ENCODE data around the gene PELO.

Gene PELO

DNA sequence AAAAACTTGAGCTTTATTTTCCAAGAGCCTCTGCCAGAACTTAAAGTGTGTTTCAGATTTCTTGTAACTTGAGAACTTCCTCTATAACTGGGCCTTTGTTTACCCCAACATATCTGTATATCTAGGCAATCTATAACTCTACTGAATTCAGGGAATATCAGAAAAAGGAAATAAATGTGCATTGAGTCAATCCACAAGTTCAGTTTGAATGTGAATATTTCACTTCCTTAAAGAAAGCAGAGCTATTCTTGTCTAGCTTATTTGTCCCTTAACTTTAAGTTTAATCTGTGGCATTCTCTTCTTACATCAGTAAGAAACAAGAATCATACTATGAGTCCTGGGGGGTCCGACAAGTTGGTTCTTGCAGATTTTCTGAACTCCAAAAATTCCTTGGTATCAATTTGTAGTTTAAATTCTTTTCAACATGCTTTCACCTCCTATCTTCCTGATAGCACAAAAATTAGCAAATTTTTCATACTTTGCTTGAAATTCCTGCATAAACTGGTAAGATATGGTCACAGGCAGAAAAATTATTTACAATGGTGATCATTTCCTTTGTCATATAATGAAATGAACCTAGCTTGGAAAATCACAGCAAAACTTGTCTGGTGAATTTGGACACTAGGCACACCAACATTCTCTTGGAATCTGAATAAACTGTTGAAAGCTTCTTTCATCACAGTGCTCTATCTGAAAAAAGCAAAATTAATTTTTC lies 19.8 kb upstream of the PELO start:
- H3K27ac ChIP-seq: no peak overlapping the region
- H3K27me3 ChIP-seq (ENCODE audit: insufficient read depth, low read depth): no peaks in the 10 kb centered on the region
- no peaks in the 10 kb centered on the region for H3K36me3 ChIP-seq (ENCODE audit: insufficient read depth)
- no peaks in the 10 kb centered on the region for H4K20me1 ChIP-seq (ENCODE audit: insufficient read depth)
- no peak overlapping the region for H2AFZ ChIP-seq (ENCODE audit: low read depth)
- H3K79me2 ChIP-seq (ENCODE audit: insufficient read depth, low read depth): no peaks in the 10 kb centered on the region
- H3K4me3 ChIP-seq (IDR thresholded peaks at IDR 0.05; ENCODE audit: insufficient read depth, low read depth, low read length): no peak overlapping the region
- H3K4me1 ChIP-seq (ENCODE audit: low read depth, poor library complexity, severe bottlenecking): peaks cover 18% of the 10 kb centered on the region
- TF ChIP-seq, protein P1, sequence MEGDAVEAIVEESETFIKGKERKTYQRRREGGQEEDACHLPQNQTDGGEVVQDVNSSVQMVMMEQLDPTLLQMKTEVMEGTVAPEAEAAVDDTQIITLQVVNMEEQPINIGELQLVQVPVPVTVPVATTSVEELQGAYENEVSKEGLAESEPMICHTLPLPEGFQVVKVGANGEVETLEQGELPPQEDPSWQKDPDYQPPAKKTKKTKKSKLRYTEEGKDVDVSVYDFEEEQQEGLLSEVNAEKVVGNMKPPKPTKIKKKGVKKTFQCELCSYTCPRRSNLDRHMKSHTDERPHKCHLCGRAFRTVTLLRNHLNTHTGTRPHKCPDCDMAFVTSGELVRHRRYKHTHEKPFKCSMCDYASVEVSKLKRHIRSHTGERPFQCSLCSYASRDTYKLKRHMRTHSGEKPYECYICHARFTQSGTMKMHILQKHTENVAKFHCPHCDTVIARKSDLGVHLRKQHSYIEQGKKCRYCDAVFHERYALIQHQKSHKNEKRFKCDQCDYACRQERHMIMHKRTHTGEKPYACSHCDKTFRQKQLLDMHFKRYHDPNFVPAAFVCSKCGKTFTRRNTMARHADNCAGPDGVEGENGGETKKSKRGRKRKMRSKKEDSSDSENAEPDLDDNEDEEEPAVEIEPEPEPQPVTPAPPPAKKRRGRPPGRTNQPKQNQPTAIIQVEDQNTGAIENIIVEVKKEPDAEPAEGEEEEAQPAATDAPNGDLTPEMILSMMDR (conservative IDR thresholded peaks at IDR 0.05; ENCODE audit: low read depth, low read length): no peak
- H3K9ac ChIP-seq: no peak overlapping the region
- H3K4me2 ChIP-seq: no peak overlapping the region

DNA sequence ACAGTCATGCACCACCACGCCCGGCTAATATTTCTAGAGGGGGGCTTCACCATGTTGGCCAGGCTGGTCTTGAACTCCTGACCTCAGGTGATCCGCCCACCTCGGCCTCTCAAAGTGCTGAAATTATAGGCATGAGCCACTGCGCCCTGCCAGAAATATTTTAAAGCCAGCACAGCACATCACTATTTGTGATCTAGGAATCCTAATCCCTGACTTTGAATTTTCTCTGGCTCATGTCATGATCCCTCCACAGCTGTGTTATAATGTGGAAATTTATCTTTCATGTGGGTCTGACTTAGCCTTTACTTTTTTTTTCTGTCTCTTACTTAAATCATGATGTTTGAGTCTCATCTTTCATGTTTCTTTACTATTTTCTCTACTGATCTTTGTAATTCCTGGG lies 18.7 kb upstream of the PELO start:
- TF ChIP-seq, protein P1 (conservative IDR thresholded peaks at IDR 0.05; ENCODE audit: low read depth, low read length): no peak
- H2AFZ ChIP-seq (ENCODE audit: low read depth): no peak overlapping the region

DNA sequence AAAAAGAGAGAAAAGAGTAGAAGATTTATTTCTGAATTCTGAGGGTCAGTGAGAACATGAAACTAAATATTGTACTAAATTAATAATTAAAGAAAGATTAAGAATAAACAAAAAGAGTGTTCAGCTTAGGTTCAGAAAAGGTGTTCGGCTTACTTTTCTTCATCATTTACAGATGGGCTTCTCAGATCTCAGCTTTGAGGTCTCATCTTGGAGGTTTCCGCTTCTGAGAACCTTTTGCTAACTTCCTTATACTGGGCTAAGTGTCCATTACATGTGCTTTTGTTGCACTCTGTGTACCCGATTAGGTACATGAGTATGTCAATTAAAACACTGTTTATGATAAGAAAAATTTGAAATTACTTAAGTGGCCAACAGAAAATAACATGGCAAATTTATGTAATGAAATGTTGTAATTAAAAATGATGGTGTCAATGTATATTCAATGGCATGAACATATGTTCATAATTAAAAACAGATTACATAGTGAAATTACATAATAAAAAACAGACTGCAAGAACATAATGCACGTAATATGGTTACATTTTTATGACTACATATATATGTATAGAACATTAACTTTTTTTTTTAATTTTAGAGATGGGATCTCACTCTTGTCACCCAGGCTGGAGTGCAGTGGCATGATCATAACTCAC lies 17.3 kb upstream of the PELO start:
- H3K4me2 ChIP-seq: no peak overlapping the region
- H2AFZ ChIP-seq (ENCODE audit: low read depth): no peak overlapping the region

More for the DNA sequence above, 18.7 kb upstream of the PELO start:
- H3K27me3 ChIP-seq (ENCODE audit: insufficient read depth, low read depth): no peaks in the 10 kb centered on the region
- no peak overlapping the region for H3K9ac ChIP-seq
- H3K36me3 ChIP-seq (ENCODE audit: insufficient read depth): no peaks in the 10 kb centered on the region
- no peak overlapping the region for H3K4me3 ChIP-seq (IDR thresholded peaks at IDR 0.05; ENCODE audit: insufficient read depth, low read depth, low read length)
- H3K4me1 ChIP-seq (ENCODE audit: low read depth, poor library complexity, severe bottlenecking): peaks cover 18% of the 10 kb centered on the region
- no peaks in the 10 kb centered on the region for H4K20me1 ChIP-seq (ENCODE audit: insufficient read depth)
- no peak overlapping the region for H3K4me2 ChIP-seq
- H3K79me2 ChIP-seq (ENCODE audit: insufficient read depth, low read depth): no peaks in the 10 kb centered on the region
- H3K27ac ChIP-seq: no peak overlapping the region

DNA sequence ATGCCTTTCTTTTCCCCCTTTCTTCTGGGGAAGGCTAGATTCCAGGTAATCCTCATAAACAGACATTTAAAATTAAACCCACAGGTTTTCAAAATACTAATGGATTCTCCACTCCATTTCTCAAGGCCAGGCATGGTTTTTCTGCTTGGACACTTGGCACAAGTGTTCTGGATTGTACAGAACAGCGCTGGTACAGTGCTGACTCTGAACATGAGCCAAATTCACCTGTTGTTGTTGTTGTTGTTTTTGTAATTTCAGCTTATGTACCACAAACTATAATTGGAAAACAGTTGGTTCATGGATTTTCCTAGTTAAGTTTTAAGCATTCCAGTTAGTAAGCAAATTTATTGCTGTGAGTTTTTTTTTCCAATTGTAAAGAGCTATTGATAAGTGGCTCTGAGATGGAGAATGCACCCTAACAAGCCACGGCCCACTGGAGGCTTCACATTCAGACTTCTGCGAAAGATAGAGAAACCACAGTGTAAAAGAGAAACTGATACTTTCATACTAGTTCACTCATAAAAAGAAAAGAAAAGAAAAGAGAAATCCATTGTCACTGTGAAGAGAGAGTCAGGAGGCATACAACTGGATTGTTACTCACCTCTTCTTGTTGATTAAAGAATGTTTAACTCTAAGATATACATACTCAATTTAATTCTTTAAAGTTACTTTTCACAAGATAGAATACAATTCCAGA lies 16.2 kb upstream of the PELO start:
- H3K4me2 ChIP-seq: peak overlapping the region; percentile 44; the same call in 1 of the 2 replicates

More for the DNA sequence above, 17.3 kb upstream of the PELO start:
- Histone ChIP-seq H4K20me1 (ENCODE audit: insufficient read depth) (no peaks in the 10 kb centered on the region), H3K36me3 (ENCODE audit: insufficient read depth) (no peaks in the 10 kb centered on the region), H3K4me1 (ENCODE audit: low read depth, poor library complexity, severe bottlenecking) (peaks cover 18% of the 10 kb centered on the region), H3K79me2 (ENCODE audit: insufficient read depth, low read depth) (no peaks in the 10 kb centered on the region), H3K9ac (no peak overlapping the region), H3K27me3 (ENCODE audit: insufficient read depth, low read depth) (no peaks in the 10 kb centered on the region), H3K4me3 (IDR thresholded peaks at IDR 0.05; ENCODE audit: insufficient read depth, low read depth, low read length) (no peak overlapping the region), H3K27ac (no peak overlapping the region)
- TF ChIP-seq, protein P1 (conservative IDR thresholded peaks at IDR 0.05; ENCODE audit: low read depth, low read length): no peak

More for the DNA sequence above, 16.2 kb upstream of the PELO start:
- Histone ChIP-seq H3K79me2 (ENCODE audit: insufficient read depth, low read depth) (no peaks in the 10 kb centered on the region), H4K20me1 (ENCODE audit: insufficient read depth) (no peaks in the 10 kb centered on the region), H3K9ac (no peak overlapping the region), H3K36me3 (ENCODE audit: insufficient read depth) (no peaks in the 10 kb centered on the region), H3K4me1 (ENCODE audit: low read depth, poor library complexity, severe bottlenecking) (peaks cover 18% of the 10 kb centered on the region), H3K27me3 (ENCODE audit: insufficient read depth, low read depth) (no peaks in the 10 kb centered on the region), H2AFZ (ENCODE audit: low read depth) (no peak overlapping the region), H3K27ac (no peak overlapping the region), H3K4me3 (IDR thresholded peaks at IDR 0.05; ENCODE audit: insufficient read depth, low read depth, low read length) (no peak overlapping the region)
- TF ChIP-seq, protein P1 (conservative IDR thresholded peaks at IDR 0.05; ENCODE audit: low read depth, low read length): no peak

Measured in KMS-11 (cell line).